Stimulated activated CD4-positive, alpha-beta T cell treated with anti-CD3 and anti-CD28 coated beads, Interleukin-2, amount 100 ng/mL, for 4 hours (primary cell): ENCODE measurements around the gene TNFRSF1B.
A peak's percentile ranks its signal among the peaks of the same experiment; 100 is the strongest.

Experiments used
- DNase-seq: peaks from one replicate; pipeline ENCODE4 v3.0.0-alpha.2; 2020; ENCODE audit warnings: low read depth

The TNFRSF1B gene

DNA sequence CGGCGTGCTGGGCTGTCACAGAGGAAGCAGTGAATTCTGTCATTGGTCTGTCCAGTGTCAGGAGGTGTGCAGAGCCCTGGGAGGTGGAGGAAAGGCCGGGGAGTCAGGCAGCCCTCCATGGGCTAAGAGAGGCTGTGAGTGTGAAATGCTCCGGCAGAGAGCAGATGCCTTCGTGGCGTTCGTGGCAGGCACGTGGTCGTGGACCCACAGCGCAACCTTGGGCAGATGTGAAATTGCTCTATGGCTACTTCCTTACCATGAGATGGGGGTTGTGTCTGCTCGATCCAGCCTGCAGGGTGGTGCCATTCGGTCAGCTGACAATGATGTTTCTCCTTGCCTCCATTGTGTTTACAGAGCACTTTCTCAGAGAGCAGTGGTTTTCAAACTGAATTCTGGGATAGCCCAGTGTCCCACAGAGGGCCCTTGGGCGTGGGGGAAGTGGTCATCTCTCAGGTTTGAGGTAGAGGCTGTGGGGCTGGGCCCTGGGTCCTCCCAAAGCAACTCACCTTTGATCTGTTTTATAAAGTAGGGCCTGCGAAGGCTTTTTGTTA lies 27.9 kb downstream of the TNFRSF1B start:
- no peak for DNase-seq

DNA sequence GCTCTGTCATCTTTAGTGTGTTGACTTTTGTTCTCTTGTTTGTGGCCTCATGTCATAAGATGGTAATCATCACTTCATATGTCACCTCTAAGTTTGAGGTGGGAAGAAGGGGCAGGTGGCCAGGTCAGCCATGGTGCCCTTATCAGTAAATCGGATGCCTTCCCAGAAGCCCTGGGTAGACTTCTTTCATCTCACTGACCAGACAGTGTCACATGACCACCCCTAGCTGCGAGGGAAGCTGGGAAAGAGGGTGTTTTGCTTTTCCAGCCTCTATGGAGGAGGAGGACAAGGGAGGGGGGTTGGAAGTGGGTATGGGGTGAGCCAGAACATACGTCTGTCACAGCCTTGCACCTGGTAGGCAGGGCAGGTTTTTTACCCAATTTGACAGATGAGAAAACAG lies 28.6 kb downstream of the TNFRSF1B start:
- no peak for DNase-seq

DNA sequence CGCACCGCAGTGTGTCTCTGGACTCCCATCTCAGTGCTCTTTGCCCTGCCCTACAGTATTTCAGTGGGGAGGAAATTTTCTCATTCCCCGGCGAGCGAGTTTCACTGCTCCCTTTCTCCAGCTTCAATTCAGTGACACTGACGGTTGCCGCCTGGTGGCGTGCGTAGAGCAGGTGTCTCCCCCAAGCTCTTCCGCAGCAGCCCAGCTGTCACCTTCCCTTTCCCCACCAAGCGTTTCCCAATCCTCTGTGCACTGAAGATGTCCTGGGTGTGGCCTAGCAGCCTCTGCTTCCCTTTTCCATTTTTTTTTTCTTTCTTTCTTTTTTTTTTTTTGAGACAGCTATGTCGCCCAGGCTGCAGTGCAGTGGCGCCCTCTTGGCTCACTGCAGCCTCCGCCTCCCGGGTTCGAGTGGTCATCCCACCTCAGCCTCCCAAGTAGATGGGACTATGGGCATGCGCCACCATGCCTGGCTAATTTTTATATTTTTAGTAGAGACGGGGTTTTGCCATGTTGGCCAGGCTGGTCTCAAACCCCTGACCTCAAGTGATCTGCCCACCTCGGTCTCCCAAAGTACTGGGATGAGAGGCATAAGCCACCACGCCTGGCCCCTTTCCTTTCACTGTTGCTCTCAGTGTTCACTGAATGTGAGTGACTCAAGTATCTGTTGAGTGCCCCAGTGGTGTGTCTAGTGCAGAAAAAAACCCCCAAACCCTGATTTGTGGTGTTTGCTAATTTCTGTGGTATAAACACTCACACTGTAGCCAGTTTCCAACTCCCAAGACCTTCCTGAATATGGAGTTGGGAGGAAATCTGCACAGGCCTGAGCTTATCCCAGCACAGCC lies 30.1 kb downstream of the TNFRSF1B start:
- DNase-seq: no peak

DNA sequence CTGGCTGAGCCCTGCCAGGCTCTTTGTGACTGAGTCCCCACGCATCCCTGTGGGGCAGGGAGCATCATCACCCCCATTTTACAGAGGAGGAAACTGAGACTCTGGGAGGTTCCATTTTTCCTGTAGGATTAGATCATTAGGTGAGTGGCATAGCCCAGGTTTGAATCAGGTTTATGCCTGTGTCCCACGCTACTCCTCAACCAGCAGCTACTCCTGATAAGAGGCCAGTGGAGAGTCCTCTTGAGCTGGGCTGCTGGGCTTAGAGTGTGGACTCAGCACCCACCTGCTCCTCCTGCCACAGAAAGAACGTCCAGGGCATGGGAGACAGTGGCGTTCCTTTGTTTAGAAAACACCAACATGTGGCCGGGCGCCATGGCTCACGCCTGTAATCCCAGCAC lies 30.7 kb downstream of the TNFRSF1B start:
- DNase-seq: no peak

DNA sequence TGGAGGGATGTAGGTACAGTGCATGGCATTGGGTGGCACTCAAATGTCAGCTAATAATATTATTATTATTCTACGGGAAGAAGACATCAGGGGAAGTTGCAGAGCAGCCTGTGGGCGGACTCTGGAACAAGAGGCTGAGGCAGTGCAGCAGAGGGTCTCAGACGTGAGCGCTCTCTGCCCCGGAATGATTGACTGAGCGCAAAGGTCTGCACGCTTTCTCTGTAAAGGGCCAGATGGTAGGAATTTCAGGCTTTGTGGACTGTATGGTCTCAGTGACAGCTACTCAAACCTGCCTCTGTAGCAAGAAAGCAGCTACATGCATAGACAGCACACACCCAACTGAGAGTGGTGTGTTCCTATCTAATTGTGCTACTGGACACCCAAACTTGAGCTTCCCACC lies 33.4 kb downstream of the TNFRSF1B start:
- no peak for DNase-seq

DNA sequence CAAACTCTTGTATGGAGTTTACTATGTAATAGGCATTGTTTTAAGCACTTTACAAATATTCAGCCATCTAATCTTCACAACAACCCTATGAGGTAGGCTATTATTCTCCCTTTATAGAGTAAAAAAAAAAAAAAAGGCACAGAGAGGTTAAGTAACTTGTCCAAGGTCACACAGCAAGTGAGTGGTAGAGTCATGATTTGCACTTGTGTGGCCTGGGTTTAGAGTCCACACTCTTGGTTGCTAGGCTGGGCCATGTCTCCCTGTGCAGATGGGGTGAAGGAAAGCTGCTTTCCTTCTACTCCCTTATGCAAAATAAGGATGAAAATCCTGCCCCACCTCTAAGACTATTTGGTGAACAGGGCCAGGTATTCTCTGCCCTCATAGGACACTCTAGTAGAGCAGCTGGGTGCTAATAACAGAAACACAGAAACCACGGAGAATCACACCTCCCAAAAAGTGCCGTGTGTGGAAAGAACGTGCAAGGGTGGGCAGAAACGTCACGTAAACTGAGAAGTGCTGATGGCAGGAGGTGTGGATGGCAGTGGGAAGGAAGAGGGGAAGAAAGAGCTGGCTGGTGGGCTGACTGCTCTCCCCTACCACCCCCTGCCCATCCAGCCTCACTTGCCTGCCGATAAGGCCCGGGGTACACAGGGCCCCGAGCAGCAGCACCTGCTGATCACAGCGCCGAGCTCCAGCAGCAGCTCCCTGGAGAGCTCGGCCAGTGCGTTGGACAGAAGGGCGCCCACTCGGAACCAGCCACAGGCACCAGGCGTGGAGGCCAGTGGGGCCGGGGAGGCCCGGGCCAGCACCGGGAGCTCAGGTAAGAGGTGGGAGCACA lies 34.8 kb downstream of the TNFRSF1B start:
- no peak for DNase-seq

DNA sequence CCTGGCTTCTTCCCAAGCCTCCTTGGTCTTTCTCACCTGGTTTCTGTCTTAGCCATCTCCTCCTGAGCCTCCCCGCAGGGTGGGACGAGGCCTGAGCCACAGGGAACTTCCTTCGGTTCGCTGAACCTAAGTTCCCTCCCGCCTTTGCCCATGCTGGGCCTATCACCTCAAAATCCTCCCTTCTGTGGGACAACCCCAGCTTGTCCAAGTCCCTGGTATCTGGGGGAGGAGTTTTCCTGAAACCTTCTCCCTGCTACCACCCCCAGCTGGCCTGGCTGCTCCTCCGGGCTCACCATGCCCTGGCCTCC lies 35.4 kb downstream of the TNFRSF1B start:
- no peak for DNase-seq

DNA sequence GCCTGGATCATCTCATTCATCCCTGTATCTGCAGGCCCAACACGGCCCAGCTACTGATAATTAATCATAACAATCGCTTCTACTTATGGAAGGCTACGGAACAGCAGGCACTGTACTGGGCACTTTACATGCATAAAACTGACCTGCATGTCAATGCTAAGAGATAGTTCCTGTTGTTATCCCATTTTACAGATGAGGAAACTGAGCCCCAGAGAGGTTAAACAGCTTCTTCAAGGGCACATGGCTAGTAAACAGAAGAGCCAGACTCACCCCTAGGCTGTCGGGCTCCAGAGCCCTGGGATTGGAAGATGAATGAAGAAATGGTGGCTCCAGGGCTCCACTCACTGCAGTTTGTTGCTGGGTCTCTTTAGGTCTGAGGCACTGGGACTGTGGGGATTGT lies 35.8 kb downstream of the TNFRSF1B start:
- no peak for DNase-seq

DNA sequence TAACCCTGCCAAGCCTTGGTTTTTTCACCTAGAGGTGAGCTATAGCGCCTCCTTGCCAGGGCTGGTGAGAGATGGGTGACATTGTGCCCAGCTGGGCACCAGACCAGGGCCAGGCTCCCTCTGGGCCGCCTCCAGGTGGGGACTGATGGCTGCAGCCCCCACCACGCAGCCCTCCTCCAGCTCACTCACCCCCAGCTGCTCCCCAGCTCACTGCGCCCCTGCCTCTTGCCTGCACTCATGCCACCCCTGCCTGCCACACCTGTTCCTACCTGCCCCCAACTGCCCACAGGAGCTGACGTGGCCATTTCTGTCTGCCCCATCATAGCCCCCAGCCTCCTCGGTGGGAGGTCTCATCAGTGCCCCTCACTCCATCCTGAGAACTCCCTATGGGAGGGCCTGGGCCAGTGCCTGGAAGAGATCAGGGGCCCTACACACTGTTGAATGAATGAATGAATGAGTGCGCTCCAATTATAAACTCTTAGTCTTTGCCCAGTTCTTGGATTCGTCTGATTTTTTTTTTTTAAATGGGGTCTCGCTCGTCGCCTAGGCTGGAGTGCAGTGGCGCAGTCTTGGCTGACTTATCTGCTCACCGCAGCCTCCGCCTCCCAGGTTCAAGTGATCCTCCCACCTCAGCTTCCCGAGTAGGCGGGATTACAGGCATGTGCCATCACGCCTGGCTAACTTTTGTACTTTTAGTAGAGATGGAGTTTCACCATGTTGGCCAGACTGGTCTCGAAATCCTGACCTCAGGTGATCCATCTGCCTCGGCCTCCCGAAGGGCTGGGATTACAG lies 36.6 kb downstream of the TNFRSF1B start:
- DNase-seq: no peak

DNA sequence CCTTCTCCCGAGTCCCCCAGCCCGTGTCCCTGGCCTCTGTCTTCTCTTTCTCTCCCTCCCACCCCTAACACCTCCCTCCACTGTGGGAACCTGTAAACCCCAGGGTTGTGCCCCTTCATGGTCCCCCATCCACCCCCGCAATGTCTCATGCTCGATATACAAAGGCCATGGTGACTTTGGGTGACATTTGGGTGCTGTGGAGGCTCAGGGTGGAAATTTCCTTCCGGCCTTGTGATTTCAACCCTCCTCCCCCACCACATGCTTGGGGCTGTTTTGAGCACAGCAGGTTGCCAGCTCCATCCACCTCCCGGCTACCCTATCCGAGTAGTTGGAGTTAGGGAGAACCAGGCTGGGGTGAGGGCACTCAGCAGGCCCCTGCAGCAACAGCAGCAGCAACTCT lies 37.3 kb downstream of the TNFRSF1B start:
- DNase-seq: peak; percentile 56

DNA sequence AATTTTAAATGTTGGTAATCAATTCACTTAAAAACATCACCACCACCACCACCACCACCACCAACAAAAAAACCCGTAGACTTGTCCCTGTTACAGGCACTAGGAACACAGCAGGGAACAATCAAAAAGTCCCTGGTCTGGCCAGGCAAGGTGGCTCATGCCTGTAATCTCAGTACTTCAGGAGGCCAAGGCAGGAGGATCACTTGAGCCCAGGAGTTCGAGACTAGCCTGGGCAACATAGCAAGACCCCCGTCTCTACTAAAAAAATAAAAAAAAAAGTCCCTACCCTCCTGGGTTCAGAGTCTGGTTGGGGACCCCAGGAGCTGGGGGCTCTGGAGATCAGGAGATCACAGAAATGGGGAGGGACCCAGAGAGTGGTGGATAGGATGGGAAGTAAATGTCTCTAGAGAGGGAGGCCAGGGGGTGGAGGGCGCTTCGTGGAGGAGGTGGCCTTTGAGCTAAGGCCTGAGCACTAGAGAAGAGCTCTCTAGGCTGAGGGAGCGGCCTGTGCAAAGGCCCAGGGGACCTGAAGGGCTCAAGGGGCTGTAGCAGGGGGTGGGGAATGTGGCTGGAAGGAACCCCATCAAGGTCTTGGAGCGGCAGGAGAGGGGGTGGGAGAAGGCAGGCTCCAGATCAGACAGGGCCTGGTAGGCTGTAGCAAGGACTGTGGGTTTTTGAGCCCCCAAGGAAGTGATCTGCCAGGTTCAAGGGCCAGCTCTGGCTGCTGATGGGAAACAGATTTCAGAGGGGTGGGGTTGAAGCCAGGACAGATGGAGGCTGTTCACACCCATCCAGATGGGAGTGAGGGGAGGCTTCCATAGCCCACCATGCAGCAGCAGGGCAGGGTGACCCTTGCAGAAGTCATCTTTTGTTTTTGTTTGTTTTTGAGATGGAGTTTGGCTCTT lies 38.2 kb downstream of the TNFRSF1B start:
- no peak for DNase-seq

DNA sequence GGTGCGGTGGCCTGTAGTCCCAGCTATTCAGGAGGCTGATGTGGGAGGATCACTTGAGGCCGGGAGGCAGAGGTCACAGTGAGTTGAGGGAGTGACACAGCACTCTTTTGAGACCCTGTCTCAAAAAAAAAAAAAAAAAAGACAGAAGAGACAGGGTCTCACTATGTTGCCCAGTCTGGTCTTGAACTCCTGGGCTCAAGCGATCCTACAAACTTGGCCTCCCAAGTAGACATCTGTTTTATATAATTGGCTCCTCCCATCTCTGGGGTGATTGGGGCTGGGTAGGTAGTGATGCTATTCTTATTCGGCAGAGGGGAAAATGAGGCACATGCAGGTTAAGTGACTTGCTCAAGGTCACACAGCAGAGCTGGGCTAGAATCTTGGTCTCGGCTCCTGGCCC lies 39.4 kb downstream of the TNFRSF1B start:
- DNase-seq: no peak

DNA sequence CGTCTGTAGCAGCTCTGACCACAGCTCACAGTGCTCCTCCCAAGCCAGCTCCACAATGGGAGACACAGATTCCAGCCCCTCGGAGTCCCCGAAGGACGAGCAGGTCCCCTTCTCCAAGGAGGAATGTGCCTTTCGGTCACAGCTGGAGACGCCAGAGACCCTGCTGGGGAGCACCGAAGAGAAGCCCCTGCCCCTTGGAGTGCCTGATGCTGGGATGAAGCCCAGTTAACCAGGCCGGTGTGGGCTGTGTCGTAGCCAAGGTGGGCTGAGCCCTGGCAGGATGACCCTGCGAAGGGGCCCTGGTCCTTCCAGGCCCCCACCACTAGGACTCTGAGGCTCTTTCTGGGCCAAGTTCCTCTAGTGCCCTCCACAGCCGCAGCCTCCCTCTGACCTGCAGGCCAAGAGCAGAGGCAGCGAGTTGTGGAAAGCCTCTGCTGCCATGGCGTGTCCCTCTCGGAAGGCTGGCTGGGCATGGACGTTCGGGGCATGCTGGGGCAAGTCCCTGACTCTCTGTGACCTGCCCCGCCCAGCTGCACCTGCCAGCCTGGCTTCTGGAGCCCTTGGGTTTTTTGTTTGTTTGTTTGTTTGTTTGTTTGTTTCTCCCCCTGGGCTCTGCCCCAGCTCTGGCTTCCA lies 40.1 kb downstream of the TNFRSF1B start:
- DNase-seq: no peak

DNA sequence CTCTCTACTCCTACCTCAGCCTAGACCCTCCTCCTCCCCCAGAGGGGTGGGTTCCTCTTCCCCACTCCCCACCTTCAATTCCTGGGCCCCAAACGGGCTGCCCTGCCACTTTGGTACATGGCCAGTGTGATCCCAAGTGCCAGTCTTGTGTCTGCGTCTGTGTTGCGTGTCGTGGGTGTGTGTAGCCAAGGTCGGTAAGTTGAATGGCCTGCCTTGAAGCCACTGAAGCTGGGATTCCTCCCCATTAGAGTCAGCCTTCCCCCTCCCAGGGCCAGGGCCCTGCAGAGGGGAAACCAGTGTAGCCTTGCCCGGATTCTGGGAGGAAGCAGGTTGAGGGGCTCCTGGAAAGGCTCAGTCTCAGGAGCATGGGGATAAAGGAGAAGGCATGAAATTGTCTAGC lies 41.5 kb downstream of the TNFRSF1B start:
- DNase-seq: no peak

DNA sequence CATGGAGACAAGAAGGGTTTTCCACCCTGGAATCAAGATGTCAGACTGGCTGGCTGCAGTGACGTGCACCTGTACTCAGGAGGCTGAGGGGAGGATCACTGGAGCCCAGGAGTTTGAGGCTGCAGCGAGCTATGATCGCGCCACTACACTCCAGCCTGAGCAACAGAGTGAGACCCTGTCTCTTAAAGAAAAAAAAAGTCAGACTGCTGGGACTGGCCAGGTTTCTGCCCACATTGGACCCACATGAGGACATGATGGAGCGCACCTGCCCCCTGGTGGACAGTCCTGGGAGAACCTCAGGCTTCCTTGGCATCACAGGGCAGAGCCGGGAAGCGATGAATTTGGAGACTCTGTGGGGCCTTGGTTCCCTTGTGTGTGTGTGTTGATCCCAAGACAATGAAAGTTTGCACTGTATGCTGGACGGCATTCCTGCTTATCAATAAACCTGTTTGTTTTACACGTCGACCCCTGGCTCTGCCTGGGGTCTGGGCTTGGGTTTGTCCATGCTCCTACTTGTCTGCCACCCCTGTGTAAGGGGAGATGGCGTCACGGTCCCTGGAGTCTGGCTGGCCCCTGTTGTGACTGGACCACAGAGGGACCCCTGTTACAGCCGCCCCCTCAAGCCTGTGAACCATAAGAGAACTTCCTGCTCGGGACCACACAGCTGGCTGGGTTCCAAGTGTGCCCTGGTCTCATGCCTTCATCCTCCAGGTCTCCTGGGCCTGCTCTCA lies 42.1 kb downstream of the TNFRSF1B start:
- DNase-seq: peak; percentile 70

DNA sequence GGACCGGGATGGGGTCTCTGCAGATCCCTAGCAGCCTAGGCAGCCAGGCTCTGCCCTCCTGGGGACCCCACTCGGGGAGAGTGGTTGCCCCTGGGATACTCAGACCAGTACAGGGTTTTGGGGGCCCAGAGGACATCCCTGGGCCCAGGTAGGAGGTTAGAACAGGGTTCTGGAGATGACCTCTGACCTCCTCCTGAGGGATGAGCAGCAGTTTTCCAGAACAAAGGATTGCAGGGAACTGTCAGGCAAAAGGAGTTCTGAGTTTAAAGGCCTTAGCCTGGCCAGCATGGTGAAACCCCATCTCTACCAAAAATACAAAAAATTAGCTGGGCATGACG lies 42.7 kb downstream of the TNFRSF1B start:
- DNase-seq: no peak

DNA sequence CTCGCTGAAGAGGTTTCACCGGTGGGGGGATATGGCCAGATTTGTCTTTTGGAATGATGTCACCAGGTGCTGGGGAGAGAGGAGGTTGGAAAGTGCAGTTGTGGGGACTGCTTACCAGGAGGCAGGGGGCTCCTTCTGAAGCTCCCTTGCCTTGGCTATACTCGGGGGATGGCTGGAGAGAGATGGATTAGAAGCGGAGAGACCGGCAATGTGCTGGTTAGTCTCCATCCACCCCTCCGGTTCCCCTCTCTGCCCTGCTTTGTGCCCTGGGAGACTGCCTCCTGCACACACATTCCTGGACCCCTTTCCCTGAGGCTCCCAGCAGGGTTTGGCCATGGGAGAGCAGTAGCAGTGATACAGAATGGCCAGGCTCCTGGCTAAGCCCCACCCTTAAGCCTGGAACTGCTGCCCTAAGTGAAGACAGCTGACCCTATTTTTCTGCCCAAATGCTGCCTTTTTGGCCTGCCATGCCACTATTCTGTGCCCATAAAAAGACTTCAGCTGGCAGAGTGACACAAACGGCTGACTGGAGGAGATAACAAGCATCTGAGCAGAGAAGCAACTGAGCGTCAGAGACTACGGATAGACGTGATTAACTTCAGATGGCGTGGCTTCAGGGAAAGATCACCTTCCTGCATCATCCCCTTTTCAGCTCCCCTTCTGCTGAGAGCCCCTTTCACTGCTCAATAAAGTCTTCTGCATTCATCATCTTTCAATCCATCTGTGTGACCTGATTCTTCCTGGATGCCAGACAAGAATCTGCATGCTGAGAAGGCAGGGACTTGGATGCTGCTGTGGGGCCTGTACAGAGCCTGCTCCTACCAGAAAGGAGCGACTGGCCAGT lies 48.5 kb downstream of the TNFRSF1B start:
- no peak for DNase-seq

DNA sequence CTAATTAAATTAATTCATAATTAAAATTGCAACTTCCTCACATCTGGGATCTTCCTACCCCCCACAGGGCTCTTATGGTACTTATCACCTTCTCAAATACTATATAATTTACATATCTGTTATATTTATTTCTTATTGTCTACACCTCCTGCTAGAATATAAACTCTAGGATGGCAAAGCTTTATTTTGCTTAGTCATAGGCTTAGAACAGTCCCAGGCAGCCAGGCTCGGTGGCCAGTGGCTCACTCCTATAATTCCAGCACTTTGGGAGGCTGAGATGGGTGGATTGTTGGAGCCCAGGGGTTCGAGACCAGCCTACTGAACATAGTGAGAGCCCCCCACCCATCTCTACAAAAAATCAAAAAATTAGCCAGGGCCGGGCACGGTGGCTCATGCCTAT lies 53.0 kb downstream of the TNFRSF1B start:
- no peak for DNase-seq

DNA sequence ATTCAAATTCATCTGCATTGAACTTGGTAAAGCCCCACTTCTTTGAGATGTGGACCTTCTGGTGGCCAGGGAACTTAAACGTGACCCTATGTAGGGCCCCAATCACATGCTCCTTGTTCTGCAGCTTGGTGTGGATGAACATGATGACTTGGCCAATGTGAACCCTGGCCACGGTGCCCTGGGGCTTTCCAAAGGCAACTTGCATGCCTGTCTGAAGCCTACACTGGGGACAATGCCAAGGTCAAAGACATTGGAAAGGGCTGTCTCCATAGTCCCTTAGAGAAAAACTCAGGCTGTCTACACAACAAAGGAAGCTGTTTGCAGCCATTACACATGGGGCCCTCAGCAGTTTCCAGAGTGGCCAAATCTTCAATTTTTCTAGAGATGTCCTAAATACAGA lies 54.1 kb downstream of the TNFRSF1B start:
- DNase-seq: no peak
